Bronchial epithelial cell (primary cell): ENCODE measurements around the gene SHTN1. TPM values are rescaled to one million over a fixed set of nuclear protein-coding genes. Genes with fewer than 3 reads are reported as not detected.

Experiments
- DNase-seq: peaks from one replicate; pipeline ENCODE4 v3.0.0-alpha.2; 2010; ENCODE audit warnings: low read depth
- FAIRE-seq: peaks from 2 replicates; lab custom pipeline; 2011; peaks lifted over from hg19 to GRCh38; lab: Jason Lieb, UNC
- H3K27me3 ChIP-seq: 2 replicates; pipeline ENCODE4 v1.5.1; 2011; ENCODE audit warnings: low read length; ENCODE audit not compliant: control insufficient read depth, insufficient read depth
- H3K36me3 ChIP-seq: 2 replicates; pipeline ENCODE4 v1.5.1; 2011; ENCODE audit warnings: low read length; ENCODE audit not compliant: control insufficient read depth, insufficient read depth
- H3K4me3 ChIP-seq: 2 replicates; pipeline ENCODE4 v1.5.1; 2011; ENCODE audit warnings: mild to moderate bottlenecking, low read depth, low read length, control low read depth
- total RNA-seq: library from RNA; depleted of rRNA; stranded (reverse); fragments of >200 nt; gene quantifications from 2 replicates; pipeline ENCODE4 v1.2.1, GENCODE V29; 2014
- TF ChIP-seq, protein P1 (sequence below): IDR thresholded peaks from 2 replicates; pipeline ENCODE4 v1.5.1; 2011; ENCODE audit warnings: mild to moderate bottlenecking, moderate library complexity, low read length, control low read depth, inconsistent platforms; ENCODE audit not compliant: insufficient read depth, severe bottlenecking

SHTN1 gene
- total RNA-seq, 1 donor from 2014 or later: 2.1 TPM

DNA sequence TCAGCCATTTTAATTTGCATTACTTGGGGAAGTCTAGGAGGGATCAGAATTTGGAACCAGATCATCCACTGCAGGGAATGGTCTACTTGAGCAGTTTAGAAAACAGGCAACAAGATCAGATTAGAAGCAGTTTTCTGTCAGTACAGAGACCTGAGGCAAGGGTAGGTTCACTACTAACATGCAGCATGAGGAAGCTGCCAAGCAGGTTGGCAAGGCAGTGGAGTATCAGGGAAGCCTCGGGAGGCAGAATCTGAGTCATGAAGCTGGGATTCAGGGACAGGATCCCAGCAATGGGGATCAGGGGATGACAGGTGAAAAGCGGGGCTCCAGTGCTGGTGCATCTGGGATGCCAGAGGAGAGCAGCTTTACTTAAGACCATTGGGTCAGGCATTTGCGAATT is 127.6 kb downstream of the SHTN1 start:
- no peak for FAIRE-seq
- H3K4me3 ChIP-seq: no peak overlapping the region
- DNase-seq: peak; percentile 27

DNA sequence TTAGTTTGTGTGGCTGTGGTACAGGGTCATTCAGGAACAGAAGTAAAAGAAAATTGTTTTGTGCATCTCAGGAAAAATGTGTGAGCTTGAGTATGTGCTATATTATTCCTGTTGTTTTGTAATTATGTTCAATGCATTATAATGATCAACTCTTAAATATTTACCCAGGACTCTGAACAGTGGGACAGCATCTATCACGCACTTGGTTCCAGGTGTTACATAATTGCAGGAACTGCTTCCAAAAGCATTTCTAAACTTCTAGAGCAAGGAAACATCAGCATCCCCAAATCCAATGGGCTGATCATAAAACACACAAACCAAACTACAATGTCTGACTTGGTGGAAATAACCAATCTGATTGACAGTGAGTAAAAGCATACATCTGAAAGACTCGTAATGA is 129.1 kb downstream of the SHTN1 start:
- TF ChIP-seq, protein P1, sequence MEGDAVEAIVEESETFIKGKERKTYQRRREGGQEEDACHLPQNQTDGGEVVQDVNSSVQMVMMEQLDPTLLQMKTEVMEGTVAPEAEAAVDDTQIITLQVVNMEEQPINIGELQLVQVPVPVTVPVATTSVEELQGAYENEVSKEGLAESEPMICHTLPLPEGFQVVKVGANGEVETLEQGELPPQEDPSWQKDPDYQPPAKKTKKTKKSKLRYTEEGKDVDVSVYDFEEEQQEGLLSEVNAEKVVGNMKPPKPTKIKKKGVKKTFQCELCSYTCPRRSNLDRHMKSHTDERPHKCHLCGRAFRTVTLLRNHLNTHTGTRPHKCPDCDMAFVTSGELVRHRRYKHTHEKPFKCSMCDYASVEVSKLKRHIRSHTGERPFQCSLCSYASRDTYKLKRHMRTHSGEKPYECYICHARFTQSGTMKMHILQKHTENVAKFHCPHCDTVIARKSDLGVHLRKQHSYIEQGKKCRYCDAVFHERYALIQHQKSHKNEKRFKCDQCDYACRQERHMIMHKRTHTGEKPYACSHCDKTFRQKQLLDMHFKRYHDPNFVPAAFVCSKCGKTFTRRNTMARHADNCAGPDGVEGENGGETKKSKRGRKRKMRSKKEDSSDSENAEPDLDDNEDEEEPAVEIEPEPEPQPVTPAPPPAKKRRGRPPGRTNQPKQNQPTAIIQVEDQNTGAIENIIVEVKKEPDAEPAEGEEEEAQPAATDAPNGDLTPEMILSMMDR: no peak
- peaks cover 2% of the 10 kb centered on the region for H3K27me3 ChIP-seq
- DNase-seq: no peak
- no peak for FAIRE-seq
- no peak overlapping the region for H3K4me3 ChIP-seq
- no peaks in the 10 kb centered on the region for H3K36me3 ChIP-seq

More for the DNA sequence above, 127.6 kb downstream of the SHTN1 start:
- Histone ChIP-seq H3K36me3 (no peaks in the 10 kb centered on the region), H3K27me3 (peaks cover 2% of the 10 kb centered on the region)
- TF ChIP-seq, protein P1: no peak

DNA sequence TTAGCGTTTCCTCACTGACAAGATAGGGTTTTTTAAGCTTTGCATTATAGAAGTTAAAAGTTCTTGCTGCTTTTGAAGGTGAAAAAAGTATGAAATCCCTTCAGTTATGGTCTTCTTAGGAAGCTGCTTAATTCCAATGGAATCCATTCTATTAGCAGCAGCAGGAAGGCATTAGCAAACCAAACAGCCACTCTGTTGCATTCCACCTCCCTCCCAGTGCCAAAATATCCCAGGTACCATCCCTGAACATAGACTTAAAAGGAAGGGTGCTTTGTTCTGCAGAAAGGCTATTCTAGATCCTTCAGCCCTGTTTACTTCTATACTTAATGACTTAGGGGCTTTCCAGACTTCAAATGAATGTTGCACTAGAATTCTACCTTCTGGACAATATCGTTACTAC is 131.9 kb downstream of the SHTN1 start:
- Histone ChIP-seq H3K36me3 (no peaks in the 10 kb centered on the region), H3K27me3 (peaks cover 2% of the 10 kb centered on the region), H3K4me3 (no peak overlapping the region)
- no peak for DNase-seq
- TF ChIP-seq, protein P1: no peak
- no peak for FAIRE-seq

DNA sequence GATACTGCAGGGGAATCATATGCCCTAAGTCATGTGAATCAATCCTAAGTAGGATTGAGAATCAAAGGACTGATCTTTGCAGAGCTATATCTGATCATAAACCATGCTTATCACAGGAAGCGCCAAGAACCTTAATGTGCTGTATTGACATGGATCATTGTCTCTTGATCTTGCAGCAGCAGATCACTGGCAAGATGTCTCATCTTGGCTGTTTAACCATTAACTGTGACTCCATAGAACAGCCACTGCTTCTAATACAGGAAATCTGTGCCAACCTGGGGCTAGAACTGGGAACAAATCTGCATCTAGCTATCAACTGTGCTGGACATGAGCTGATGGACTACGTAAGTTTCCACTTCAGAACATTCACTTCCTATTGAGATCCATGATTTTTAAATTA is 134.0 kb downstream of the SHTN1 start:
- FAIRE-seq: no peak
- TF ChIP-seq, protein P1: no peak
- Histone ChIP-seq H3K4me3 (no peak overlapping the region), H3K36me3 (no peaks in the 10 kb centered on the region), H3K27me3 (peaks cover 2% of the 10 kb centered on the region)
- no peak for DNase-seq

DNA sequence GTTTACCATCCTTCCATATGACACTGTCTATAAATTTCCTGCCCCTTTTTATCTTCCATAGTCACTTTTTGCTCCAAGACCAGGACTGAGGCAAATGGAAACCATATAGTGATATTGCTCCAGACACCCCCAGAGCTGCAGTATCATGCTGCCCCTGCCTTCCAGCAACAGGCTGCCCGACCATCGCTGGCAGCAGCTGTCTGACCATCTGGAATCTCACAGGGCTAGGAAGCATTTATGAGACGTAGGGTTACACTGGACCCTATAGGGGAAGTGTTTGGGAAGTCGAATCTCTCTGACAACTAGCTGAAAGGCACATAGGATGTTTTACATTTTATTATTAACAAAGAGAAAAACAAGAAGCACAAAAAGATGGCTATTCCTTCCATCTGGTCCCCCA is 136.3 kb downstream of the SHTN1 start:
- H3K36me3 ChIP-seq: no peaks in the 10 kb centered on the region
- H3K27me3 ChIP-seq: peaks cover 2% of the 10 kb centered on the region
- FAIRE-seq (no peak), DNase-seq (no peak)
- no peak overlapping the region for H3K4me3 ChIP-seq
- TF ChIP-seq, protein P1: no peak

DNA sequence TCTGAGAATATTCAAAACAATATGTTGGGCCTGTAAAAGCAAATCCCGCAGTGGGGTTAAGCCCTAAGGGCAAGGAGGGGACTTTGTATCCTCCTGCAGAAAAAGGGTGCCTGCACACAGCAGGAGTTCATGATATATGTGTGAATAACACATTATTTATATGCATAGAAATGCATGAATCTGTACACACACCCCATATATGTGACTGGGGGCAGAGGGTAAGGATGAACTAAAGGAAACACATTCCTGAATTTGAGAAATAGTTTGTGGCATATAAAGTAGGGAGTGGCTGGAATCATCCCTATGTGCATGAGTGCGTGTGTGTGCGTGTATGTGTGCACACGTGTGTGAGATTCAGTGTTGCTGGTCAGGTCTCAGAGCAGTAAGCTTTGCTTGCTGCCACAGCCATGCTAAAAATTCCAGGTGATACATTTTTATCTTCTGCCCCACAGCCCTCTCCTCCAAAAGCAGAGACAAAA is 136.8 kb downstream of the SHTN1 start:
- no peaks in the 10 kb centered on the region for H3K36me3 ChIP-seq
- TF ChIP-seq, protein P1: no peak
- peaks cover 2% of the 10 kb centered on the region for H3K27me3 ChIP-seq
- FAIRE-seq: no peak
- no peak for DNase-seq
- no peak overlapping the region for H3K4me3 ChIP-seq
